Muscle layer of duodenum (tissue), 2 donors: Measurements from ENCODE around the gene CETN3.
A peak's percentile ranks its signal among the peaks of the same experiment; 100 is the strongest.

Experiments used
- H3K27ac ChIP-seq: one replicate; pipeline ENCODE4 v1.7.0; 2013; ENCODE audit warnings: mild to moderate bottlenecking, low read length
- H3K27me3 ChIP-seq: one replicate; pipeline ENCODE4 v1.7.0; 2013; ENCODE audit warnings: low read depth, mild to moderate bottlenecking, control low read depth, low read length
- H3K36me3 ChIP-seq, 2 donors: one replicate each; pipeline ENCODE4 v1.7.0; 2013; ENCODE audit warnings: low read length in 2 of 2, control low read depth in 1 of 2, mild to moderate bottlenecking in 1 of 2; ENCODE audit not compliant: insufficient read depth in 2 of 2, control insufficient read depth in 1 of 2
- H3K4me1 ChIP-seq, 2 donors: one replicate each; pipeline ENCODE4 v1.7.0; 2013; ENCODE audit warnings: low read length in 2 of 2, mild to moderate bottlenecking in 2 of 2, control low read depth in 1 of 2, moderate library complexity in 1 of 2; ENCODE audit not compliant: insufficient read depth in 2 of 2, control insufficient read depth in 1 of 2
- H3K4me3 ChIP-seq, 2 donors: one replicate each; pipeline ENCODE4 v1.7.0; 2013; ENCODE audit warnings: low read length in 2 of 2, low read depth in 1 of 2, mild to moderate bottlenecking in 1 of 2
- H3K9me3 ChIP-seq, 2 donors: one replicate each; pipeline ENCODE4 v1.7.0; 2013; ENCODE audit warnings: low read length in 2 of 2, control low read depth in 1 of 2, mild to moderate bottlenecking in 1 of 2; ENCODE audit not compliant: control insufficient read depth in 1 of 2
- donor health status: healthy.

The CETN3 gene

GRCh38 chr5:90409318-90410177, at the start of gene CETN3:
Gene CETN3 (minus strand): TSS chr5:90409756. CDS start chr5:90409661, 95 bp downstream.
- H3K4me3 ChIP-seq: peak within 1 kb of the TSS; percentile 97
- H3K9me3 ChIP-seq: no peaks in the 10 kb centered on the region
- no peaks in the 10 kb centered on the region for H3K27me3 ChIP-seq
- peaks cover 0 to 9% of the 10 kb centered on the region in 2 donors for H3K4me1 ChIP-seq
- H3K36me3 ChIP-seq: peaks cover 0 to 11% of the 10 kb centered on the region in 2 donors
- peak within 1 kb of the TSS; percentile 98 for H3K27ac ChIP-seq

- Histone ChIP-seq H3K9me3 (no peaks in the 10 kb centered on the region), H3K4me1 (no peaks in the 10 kb centered on the region), H3K27me3 (no peaks in the 10 kb centered on the region), H3K36me3 (no peaks in the 10 kb centered on the region), H3K4me3 (no peak overlapping the region), H3K27ac (no peak overlapping the region)
These were observed 37.4 kb upstream of the CETN3 start for GRCh38 chr5:90446961-90447360.

GRCh38 chr5:90440644-90441043, 31.1 kb upstream of the CETN3 start:
- H3K27me3 ChIP-seq: no peaks in the 10 kb centered on the region
- H3K27ac ChIP-seq: no peak overlapping the region
- H3K4me1 ChIP-seq: no peaks in the 10 kb centered on the region
- H3K4me3 ChIP-seq: no peak overlapping the region
- no peaks in the 10 kb centered on the region for H3K36me3 ChIP-seq
- no peaks in the 10 kb centered on the region for H3K9me3 ChIP-seq

GRCh38 chr5:90438100-90438499, 28.5 kb upstream of the CETN3 start:
- Histone ChIP-seq H3K9me3 (no peaks in the 10 kb centered on the region), H3K4me3 (no peak overlapping the region), H3K27ac (no peak overlapping the region), H3K4me1 (no peaks in the 10 kb centered on the region), H3K36me3 (no peaks in the 10 kb centered on the region), H3K27me3 (no peaks in the 10 kb centered on the region)

GRCh38 chr5:90437663-90438062, 28.1 kb upstream of the CETN3 start:
- H3K4me3 ChIP-seq: no peak overlapping the region
- H3K27ac ChIP-seq: no peak overlapping the region
- H3K4me1 ChIP-seq: no peaks in the 10 kb centered on the region
- H3K9me3 ChIP-seq: no peaks in the 10 kb centered on the region
- H3K27me3 ChIP-seq: no peaks in the 10 kb centered on the region
- no peaks in the 10 kb centered on the region for H3K36me3 ChIP-seq

GRCh38 chr5:90434116-90434714, 24.7 kb upstream of the CETN3 start:
- no peaks in the 10 kb centered on the region for H3K27me3 ChIP-seq
- no peaks in the 10 kb centered on the region for H3K4me1 ChIP-seq
- H3K27ac ChIP-seq: no peak overlapping the region
- no peak overlapping the region for H3K4me3 ChIP-seq
- no peaks in the 10 kb centered on the region for H3K36me3 ChIP-seq
- H3K9me3 ChIP-seq: no peaks in the 10 kb centered on the region

GRCh38 chr5:90424245-90424644, 14.7 kb upstream of the CETN3 start:
- H3K27me3 ChIP-seq: no peaks in the 10 kb centered on the region
- no peak overlapping the region for H3K27ac ChIP-seq
- H3K4me3 ChIP-seq: no peak overlapping the region
- H3K9me3 ChIP-seq: no peaks in the 10 kb centered on the region
- no peaks in the 10 kb centered on the region for H3K36me3 ChIP-seq
- no peaks in the 10 kb centered on the region for H3K4me1 ChIP-seq

GRCh38 chr5:90421136-90421535, 11.6 kb upstream of the CETN3 start:
- no peaks in the 10 kb centered on the region for H3K36me3 ChIP-seq
- H3K4me1 ChIP-seq: no peaks in the 10 kb centered on the region
- H3K9me3 ChIP-seq: no peaks in the 10 kb centered on the region
- no peaks in the 10 kb centered on the region for H3K27me3 ChIP-seq
- H3K27ac ChIP-seq: no peak overlapping the region
- H3K4me3 ChIP-seq: no peak overlapping the region

GRCh38 chr5:90418214-90418613, 8.7 kb upstream of the CETN3 start:
- H3K27me3 ChIP-seq: no peaks in the 10 kb centered on the region
- no peaks in the 10 kb centered on the region for H3K9me3 ChIP-seq
- no peaks in the 10 kb centered on the region for H3K36me3 ChIP-seq

GRCh38 chr5:90410178-90410762, 714 bp upstream of the CETN3 start:
- Histone ChIP-seq H3K27me3 (no peaks in the 10 kb centered on the region), H3K27ac (peak overlapping the region; percentile 98), H3K36me3 (peaks cover 0 to 7% of the 10 kb centered on the region in 2 donors), H3K9me3 (no peaks in the 10 kb centered on the region), H3K4me1 (peaks cover 0 to 9% of the 10 kb centered on the region in 2 donors), H3K4me3 (peak overlapping the region; percentile 83 to 97)

More at GRCh38 chr5:90418214-90418613, 8.7 kb upstream of the CETN3 start:
- H3K27ac ChIP-seq: no peak overlapping the region
- H3K4me1 ChIP-seq: no peaks in the 10 kb centered on the region
- H3K4me3 ChIP-seq: no peak overlapping the region

- H3K27ac ChIP-seq: peak overlapping the region; percentile 97
- peaks cover 6 to 16% of the 10 kb centered on the region in 2 donors for H3K36me3 ChIP-seq
- no peaks in the 10 kb centered on the region for H3K27me3 ChIP-seq
- H3K9me3 ChIP-seq: no peaks in the 10 kb centered on the region
- H3K4me3 ChIP-seq: peak overlapping the region; percentile 97
- peaks cover 0 to 9% of the 10 kb centered on the region in 2 donors for H3K4me1 ChIP-seq
These were observed 812 bp downstream of the CETN3 start for GRCh38 chr5:90408571-90409317.
